ENCODE data around the gene GAB2.
"Not testable (repeated sequence)": the region's sequence is repeated elsewhere in the genome, so short reads cannot be mapped to it uniquely, and the experiment has no call there.

GAB2 gene

DNA sequence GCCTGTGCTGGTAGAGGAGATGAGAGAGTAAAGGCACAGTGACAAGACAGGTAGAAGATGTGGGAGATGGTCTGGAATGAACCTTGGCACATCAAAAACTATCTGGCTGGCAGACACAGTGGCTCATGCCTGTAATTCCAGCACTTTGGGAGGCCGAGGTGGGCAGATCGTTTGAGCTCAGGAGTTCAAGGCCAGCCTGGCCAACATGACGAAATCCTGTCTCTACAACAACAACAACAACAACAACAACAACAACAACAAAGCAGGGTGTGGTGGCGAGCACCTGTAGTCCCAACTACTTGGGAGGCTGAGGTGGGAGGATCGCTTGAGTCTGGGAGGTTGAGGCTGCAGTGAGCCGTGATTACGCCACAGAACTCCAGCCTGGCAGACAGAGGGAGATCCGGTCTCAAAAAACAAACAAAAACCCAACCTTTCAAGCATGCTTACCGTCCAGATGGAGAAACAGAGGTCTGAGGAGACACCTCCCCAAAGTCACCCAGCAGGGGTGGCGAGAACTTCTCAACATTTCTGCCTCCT, 240.9 kb downstream of the GAB2 start:
- no peak overlapping the region for H3K4me3 ChIP-seq (replicated peaks; ENCODE audit: low read depth, low read length)
- no peak for DNase-seq (ENCODE audit: extremely low read depth, low read depth)
- TF ChIP-seq, protein P1, sequence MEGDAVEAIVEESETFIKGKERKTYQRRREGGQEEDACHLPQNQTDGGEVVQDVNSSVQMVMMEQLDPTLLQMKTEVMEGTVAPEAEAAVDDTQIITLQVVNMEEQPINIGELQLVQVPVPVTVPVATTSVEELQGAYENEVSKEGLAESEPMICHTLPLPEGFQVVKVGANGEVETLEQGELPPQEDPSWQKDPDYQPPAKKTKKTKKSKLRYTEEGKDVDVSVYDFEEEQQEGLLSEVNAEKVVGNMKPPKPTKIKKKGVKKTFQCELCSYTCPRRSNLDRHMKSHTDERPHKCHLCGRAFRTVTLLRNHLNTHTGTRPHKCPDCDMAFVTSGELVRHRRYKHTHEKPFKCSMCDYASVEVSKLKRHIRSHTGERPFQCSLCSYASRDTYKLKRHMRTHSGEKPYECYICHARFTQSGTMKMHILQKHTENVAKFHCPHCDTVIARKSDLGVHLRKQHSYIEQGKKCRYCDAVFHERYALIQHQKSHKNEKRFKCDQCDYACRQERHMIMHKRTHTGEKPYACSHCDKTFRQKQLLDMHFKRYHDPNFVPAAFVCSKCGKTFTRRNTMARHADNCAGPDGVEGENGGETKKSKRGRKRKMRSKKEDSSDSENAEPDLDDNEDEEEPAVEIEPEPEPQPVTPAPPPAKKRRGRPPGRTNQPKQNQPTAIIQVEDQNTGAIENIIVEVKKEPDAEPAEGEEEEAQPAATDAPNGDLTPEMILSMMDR (IDR thresholded peaks at IDR 0.05; ENCODE audit: low read depth, low read length, missing control alignments) = no peak

DNA sequence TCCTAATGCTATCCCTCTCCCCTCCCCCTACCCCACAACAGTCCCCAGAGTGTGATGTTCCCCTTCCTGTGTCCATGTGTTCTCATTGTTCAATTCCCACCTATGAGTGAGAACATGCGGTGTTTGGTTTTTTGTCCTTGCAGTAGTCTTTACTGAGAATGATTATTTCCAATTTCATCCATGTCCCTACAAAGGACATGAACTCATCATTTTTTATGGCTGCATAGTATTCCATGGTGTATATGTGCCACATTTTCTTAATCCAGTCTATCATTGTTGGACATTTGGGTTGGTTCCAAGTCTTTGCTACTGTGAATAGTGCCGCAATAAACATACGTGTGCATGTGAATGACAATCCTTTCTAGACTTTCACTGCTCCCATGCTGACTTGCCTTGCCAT, 241.8 kb downstream of the GAB2 start:
- not testable (repeated sequence) for H3K4me3 ChIP-seq (replicated peaks; ENCODE audit: low read depth, low read length); DNase-seq (ENCODE audit: extremely low read depth, low read depth)

DNA sequence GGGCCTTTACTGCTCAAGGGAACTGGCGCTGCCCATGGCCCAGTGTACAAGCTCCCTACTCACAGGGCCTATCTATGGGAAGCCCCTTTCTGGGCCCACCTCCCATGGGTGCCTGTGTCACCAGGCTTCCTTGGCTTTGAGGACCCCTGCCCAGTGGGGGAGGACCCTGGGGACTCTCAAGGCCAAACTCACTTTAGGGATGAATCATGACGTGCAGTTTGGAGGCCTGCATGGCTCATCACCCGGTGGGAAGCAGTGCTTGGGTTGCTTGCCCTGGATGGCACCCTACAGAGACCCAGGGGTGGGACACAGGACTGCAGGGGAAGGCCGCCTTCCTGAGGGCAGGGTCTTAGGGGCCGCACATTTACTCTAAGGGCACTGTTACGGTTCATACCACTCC, 245.7 kb downstream of the GAB2 start:
- TF ChIP-seq, protein P1 (IDR thresholded peaks at IDR 0.05; ENCODE audit: low read depth, low read length, missing control alignments) = no peak
- DNase-seq (ENCODE audit: extremely low read depth, low read depth) = no peak
- H3K4me3 ChIP-seq (replicated peaks; ENCODE audit: low read depth, low read length) = no peak overlapping the region

DNA sequence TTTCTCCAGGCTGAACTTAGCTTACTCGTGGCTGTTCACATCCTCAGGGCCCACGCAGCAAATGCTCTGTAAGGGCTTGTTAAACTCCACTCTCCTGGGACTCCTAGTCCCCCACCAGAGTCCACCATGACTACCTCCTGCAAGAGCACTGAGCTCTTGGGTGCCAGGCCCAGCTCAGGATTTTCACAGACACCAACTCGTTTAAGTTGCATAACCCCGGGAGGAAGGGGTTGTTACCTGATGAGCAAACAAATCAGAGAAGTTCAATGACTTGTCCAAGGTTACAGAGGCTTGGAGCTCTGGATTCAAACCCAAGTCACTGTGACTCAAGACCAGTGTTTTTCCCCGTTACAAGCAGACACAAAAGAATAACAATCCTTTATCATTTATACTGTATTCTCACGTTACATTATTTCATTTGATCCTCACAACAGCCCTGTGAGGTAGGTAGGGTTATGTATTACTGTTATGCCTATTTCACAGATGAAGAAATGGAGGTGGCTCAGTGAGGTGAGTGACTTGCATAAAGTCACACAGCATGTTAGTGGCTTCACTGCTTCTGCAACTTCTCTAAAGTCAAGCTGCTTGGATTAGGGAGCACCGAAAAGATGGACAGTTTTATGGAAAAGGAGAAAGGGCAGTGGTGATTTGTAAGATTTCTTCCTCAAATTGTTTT, 246.6 kb downstream of the GAB2 start:
- no peak overlapping the region for H3K4me3 ChIP-seq (replicated peaks; ENCODE audit: low read depth, low read length)
- TF ChIP-seq, protein P1 (IDR thresholded peaks at IDR 0.05; ENCODE audit: low read depth, low read length, missing control alignments) = no peak

DNA sequence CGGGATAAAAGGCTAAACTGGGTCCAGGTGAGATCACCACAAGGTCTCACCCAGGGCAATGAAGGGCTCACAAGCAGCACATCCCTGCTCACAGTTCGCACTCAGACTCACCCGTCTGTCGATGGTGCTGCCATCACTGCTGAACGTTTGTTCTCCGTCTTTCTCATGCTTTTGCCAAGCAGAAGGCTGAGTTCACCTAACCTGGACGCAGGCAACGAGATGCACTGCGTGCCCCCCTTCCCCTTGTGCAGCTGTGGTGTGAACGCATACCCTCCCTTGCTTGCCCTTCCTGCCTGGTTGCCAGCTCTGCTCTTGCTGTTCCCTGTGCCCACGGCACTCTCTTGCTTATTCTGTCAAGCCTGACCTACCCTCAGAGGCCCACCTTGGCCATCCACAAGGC, 247.2 kb downstream of the GAB2 start:
- TF ChIP-seq, protein P1 (IDR thresholded peaks at IDR 0.05; ENCODE audit: low read depth, low read length, missing control alignments) = no peak

More for the DNA sequence above, 246.6 kb downstream of the GAB2 start:
- DNase-seq (ENCODE audit: extremely low read depth, low read depth) = no peak

DNA sequence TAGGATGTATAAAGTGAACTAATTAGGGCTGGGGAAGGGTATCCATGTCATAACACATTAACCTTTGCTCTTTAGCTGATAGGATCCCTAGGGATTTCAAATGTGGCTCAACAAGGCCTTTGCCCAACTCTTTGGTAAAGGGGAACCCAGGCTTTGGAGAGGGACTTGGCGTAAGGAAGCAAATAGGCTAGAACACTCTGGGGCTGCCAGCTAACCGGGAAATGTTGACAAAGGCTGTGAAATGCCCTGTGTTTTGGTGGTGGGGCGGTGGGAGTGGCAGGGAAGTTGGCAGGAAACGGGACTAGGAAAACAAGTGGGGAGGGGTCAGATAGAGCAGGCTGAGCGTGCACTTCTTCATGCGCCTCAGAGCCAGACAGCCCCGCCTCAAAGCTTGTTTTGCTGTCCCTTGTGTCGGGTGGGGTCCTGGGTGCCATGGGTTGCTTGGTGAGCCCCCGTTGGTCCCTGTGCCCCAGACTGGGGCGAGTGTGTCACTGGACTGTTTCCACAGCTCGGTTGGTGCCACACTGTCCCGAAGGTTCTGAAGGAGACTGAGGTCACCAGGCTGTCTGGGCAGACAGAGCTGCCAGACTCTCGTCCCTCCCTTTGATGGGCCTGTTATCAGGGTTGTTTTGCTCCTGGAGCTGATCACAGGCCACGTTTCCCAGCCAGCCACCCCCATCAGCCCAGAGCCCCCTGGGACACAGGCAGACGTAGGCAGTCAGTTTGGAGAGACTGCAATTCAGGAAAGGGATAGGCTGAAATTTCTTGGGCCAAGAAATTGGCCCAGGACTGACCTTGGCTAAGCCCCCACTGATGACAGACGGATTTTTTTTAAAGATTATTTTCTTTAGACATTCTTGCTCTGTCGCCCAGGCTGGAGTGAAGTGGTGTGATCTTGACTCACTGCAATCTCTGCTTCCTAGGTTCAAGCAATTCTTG, 248.8 kb downstream of the GAB2 start:
- DNase-seq (ENCODE audit: extremely low read depth, low read depth) = no peak
- TF ChIP-seq, protein P1 (IDR thresholded peaks at IDR 0.05; ENCODE audit: low read depth, low read length, missing control alignments) = no peak
- no peak overlapping the region for H3K4me3 ChIP-seq (replicated peaks; ENCODE audit: low read depth, low read length)

More for the DNA sequence above, 247.2 kb downstream of the GAB2 start:
- H3K4me3 ChIP-seq (replicated peaks; ENCODE audit: low read depth, low read length) = no peak overlapping the region
- no peak for DNase-seq (ENCODE audit: extremely low read depth, low read depth)
